HG02759 (cell line): ENCODE data around the gene SRMS.
"Not testable (repeated sequence)": the region's sequence is repeated elsewhere in the genome, so short reads cannot be mapped to it uniquely, and the experiment has no call there.

Experiments used
- ATAC-seq: cut with Tn5 transposase; IDR thresholded peaks from one replicate; pipeline ENCODE4 v1.9.1; 2021; ENCODE audit warnings: mild to moderate bottlenecking, moderate library complexity; ENCODE audit not compliant: unreplicated experiment

Gene SRMS

GRCh38 chr20:63566395-63567135 lies 19.0 kb upstream of the SRMS start:
- ATAC-seq = no peak

- no peak for ATAC-seq
Observed at GRCh38 chr20:63565699-63566335, 18.3 kb upstream of the SRMS start.

GRCh38 chr20:63565021-63565698 lies 17.6 kb upstream of the SRMS start:
- no peak for ATAC-seq

GRCh38 chr20:63564036-63564810 lies 16.7 kb upstream of the SRMS start:
- no peak for ATAC-seq

- no peak for ATAC-seq
Observed at GRCh38 chr20:63563225-63563935, 15.8 kb upstream of the SRMS start.

GRCh38 chr20:63562461-63563224 lies 15.1 kb upstream of the SRMS start:
- no peak for ATAC-seq

GRCh38 chr20:63561624-63562396 lies 14.3 kb upstream of the SRMS start:
- no peak for ATAC-seq

GRCh38 chr20:63560856-63561609 lies 13.5 kb upstream of the SRMS start:
- no peak for ATAC-seq

GRCh38 chr20:63560333-63560805 lies 12.8 kb upstream of the SRMS start:
- ATAC-seq = no peak

GRCh38 chr20:63559485-63560332 lies 12.2 kb upstream of the SRMS start:
- not testable (repeated sequence) for ATAC-seq

GRCh38 chr20:63558804-63559484 lies 11.4 kb upstream of the SRMS start:
- no peak for ATAC-seq

GRCh38 chr20:63557481-63557891 lies 9.9 kb upstream of the SRMS start:
- ATAC-seq = no peak

GRCh38 chr20:63556873-63557478 lies 9.4 kb upstream of the SRMS start:
- no peak for ATAC-seq

- no peak for ATAC-seq
Observed at GRCh38 chr20:63555661-63556381, 8.3 kb upstream of the SRMS start.

- ATAC-seq = no peak
Observed at GRCh38 chr20:63554361-63555278, 7.1 kb upstream of the SRMS start.
